ENCODE results near the gene ARHGAP25.

ARHGAP25 gene

DNA sequence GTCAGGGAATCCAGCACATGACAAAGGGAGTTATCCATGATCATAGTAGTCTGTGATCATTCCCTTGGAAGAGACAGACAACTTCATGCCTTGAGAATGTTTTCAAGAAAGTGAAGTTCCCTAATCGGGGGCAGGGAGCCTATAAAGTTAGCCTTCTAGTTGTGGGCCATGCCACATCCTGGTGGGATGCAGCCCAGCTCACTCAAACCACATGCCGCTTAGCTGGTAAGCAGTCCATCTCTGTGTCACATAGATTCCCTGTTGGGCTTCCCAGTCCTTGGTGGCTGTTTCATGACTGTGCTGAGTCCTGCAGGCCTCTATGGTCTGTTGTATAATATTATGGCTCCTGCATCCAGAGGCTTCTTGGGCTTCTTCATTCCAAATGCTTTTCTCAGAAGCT lies 11.4 kb upstream of the ARHGAP25 start:
- Histone ChIP-seq H3K36me3 (ENCODE audit: insufficient read depth, low read length) (no peaks in the 10 kb centered on the region), H3K4me3 (no peak overlapping the region), H3K9ac (ENCODE audit: insufficient read length) (no peak overlapping the region), H3K27ac (no peak overlapping the region), H3K9me3 (ENCODE audit: low read depth, low read length) (no peaks in the 10 kb centered on the region)
- TF ChIP-seq EZH2 (IDR thresholded peaks at IDR 0.05) (no peak), POLR2AphosphoS5 (IDR thresholded peaks at IDR 0.05; ENCODE audit: borderline replicate concordance, low read depth, low read length) (no peak)
- no peak for DNase-seq (ENCODE audit: low read depth, low spot score)

DNA sequence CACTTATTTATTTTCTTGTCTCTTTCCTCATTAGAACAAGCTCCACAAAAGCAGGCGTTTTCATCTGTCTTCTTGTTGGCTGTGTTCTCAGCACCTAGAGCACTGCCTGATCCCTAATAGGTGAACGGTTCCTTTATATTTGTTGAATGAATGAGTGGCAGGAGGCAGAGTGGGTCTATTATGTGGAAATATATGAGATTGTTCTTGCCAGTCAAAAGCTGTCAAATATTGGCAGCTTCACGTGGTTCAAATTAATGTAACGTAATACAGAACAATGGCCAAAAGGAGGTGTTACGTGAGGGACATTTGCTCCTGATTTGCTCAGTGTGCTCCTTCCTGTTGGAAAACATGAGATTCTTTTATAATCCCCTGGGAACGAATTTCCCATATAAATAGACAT lies 8.5 kb upstream of the ARHGAP25 start:
- no peak for DNase-seq (ENCODE audit: low read depth, low spot score)
- no peaks in the 10 kb centered on the region for H3K36me3 ChIP-seq (ENCODE audit: insufficient read depth, low read length)
- TF ChIP-seq FOXP2 (optimal IDR thresholded peaks at IDR 0.05; ENCODE audit: control extremely low read depth, extremely low read length, insufficient read depth) (no peak), EZH2 (IDR thresholded peaks at IDR 0.05) (no peak), POLR2AphosphoS5 (IDR thresholded peaks at IDR 0.05; ENCODE audit: borderline replicate concordance, low read depth, low read length) (no peak)
- H3K9ac ChIP-seq (ENCODE audit: insufficient read length): no peak overlapping the region
- H3K27ac ChIP-seq: no peak overlapping the region
- H3K4me3 ChIP-seq: no peak overlapping the region
- H3K9me3 ChIP-seq (ENCODE audit: low read depth, low read length): no peaks in the 10 kb centered on the region

GRCh38 chr2:68726608-68727367 lies 7.8 kb upstream of the ARHGAP25 start:
- Histone ChIP-seq H3K4me3 (no peak overlapping the region), H3K9ac (ENCODE audit: insufficient read length) (no peak overlapping the region), H3K9me3 (ENCODE audit: low read depth, low read length) (no peaks in the 10 kb centered on the region), H3K27ac (no peak overlapping the region), H3K36me3 (ENCODE audit: insufficient read depth, low read length) (no peaks in the 10 kb centered on the region)
- DNase-seq (ENCODE audit: low read depth, low spot score): no peak
- TF ChIP-seq POLR2AphosphoS5 (IDR thresholded peaks at IDR 0.05; ENCODE audit: borderline replicate concordance, low read depth, low read length) (no peak), FOXP2 (optimal IDR thresholded peaks at IDR 0.05; ENCODE audit: control extremely low read depth, extremely low read length, insufficient read depth) (no peak), EZH2 (IDR thresholded peaks at IDR 0.05) (no peak)

GRCh38 chr2:68727683-68728375 lies 6.8 kb upstream of the ARHGAP25 start:
- no peak overlapping the region for H3K27ac ChIP-seq
- H3K4me3 ChIP-seq: no peak overlapping the region
- no peak for TF ChIP-seq FOXP2 (optimal IDR thresholded peaks at IDR 0.05; ENCODE audit: control extremely low read depth, extremely low read length, insufficient read depth)
- no peak for TF ChIP-seq EZH2 (IDR thresholded peaks at IDR 0.05)
- TF ChIP-seq POLR2AphosphoS5 (IDR thresholded peaks at IDR 0.05; ENCODE audit: borderline replicate concordance, low read depth, low read length): no peak
- no peak for DNase-seq (ENCODE audit: low read depth, low spot score)
- no peak overlapping the region for H3K9ac ChIP-seq (ENCODE audit: insufficient read length)
- no peaks in the 10 kb centered on the region for H3K9me3 ChIP-seq (ENCODE audit: low read depth, low read length)
- no peaks in the 10 kb centered on the region for H3K36me3 ChIP-seq (ENCODE audit: insufficient read depth, low read length)

DNA sequence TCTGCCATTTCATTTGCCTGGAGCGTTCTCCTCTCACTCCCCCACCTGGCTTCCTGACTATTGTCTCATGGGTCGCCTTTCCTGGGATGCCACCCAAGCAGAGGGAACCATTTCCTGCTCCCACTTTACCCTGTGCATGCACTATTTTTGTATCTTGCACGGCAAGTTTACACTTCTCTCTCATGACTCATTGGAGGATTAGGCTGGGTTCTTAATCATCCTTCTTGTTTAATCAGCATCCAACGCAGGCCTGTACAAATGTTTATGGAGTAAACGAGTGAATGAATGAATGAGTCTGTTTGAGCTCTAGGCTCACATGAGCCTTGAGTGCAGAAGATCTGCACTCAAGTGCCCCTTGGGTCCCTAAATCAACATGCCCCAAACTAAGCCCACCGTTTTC lies 3.8 kb upstream of the ARHGAP25 start:
- TF ChIP-seq FOXP2 (optimal IDR thresholded peaks at IDR 0.05; ENCODE audit: control extremely low read depth, extremely low read length, insufficient read depth): no peak
- no peak for TF ChIP-seq EZH2 (IDR thresholded peaks at IDR 0.05)
- no peak for TF ChIP-seq POLR2AphosphoS5 (IDR thresholded peaks at IDR 0.05; ENCODE audit: borderline replicate concordance, low read depth, low read length)
- H3K27ac ChIP-seq: no peak overlapping the region
- H3K36me3 ChIP-seq (ENCODE audit: insufficient read depth, low read length): no peaks in the 10 kb centered on the region
- H3K9ac ChIP-seq (ENCODE audit: insufficient read length): no peak overlapping the region
- no peak for DNase-seq (ENCODE audit: low read depth, low spot score)
- H3K4me3 ChIP-seq: no peak overlapping the region
- no peaks in the 10 kb centered on the region for H3K9me3 ChIP-seq (ENCODE audit: low read depth, low read length)

DNA sequence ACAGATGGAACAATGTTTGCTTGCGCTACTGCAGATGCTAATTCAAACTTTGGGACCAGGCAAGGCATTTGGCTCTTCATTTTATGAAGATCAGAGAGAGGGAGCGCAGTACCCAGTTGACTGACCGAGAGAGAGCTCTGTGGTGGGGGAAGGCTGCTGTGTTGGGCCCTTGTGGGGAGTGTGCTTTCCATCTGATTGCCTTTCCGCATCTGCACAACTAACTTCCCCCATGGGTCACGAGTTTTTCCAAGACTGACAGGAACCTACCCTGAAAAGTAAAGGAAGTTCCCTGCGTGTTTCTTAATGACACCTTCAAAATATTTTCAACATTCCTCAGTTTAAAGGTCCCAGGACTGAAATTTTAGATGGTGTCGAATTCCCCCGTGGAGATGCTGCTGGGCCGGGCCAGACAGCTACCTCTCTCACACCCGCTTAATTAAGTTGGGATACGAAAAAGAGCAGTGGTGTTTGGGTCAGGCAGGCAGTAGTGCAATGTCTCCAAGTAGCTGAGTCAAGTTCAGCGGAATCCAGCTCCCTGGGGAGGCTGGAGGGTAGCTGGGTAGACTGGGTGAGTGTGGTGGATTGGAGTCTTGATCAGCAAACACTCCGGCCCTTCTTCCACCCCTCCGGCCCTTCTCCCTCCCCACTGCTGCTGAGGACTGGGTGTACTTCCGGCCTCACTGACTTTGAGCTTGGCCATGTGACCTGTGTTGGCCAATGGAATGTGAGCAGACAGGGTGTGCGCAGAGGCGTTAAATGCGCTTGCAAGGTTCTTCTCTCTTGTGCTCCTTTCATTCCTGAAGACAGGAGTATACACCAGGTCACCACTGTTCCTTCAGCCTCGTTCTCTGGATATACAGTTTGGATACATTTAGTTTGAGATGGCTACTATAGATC lies 2.3 kb upstream of the ARHGAP25 start:
- Histone ChIP-seq H3K4me3 (no peak overlapping the region), H3K36me3 (ENCODE audit: insufficient read depth, low read length) (no peaks in the 10 kb centered on the region), H3K9ac (ENCODE audit: insufficient read length) (no peak overlapping the region), H3K27ac (no peak overlapping the region), H3K9me3 (ENCODE audit: low read depth, low read length) (no peaks in the 10 kb centered on the region)
- TF ChIP-seq POLR2AphosphoS5 (IDR thresholded peaks at IDR 0.05; ENCODE audit: borderline replicate concordance, low read depth, low read length) (no peak), FOXP2 (optimal IDR thresholded peaks at IDR 0.05; ENCODE audit: control extremely low read depth, extremely low read length, insufficient read depth) (no peak), EZH2 (IDR thresholded peaks at IDR 0.05) (no peak)
- no peak for DNase-seq (ENCODE audit: low read depth, low spot score)

- no peak overlapping the region for H3K27ac ChIP-seq
- TF ChIP-seq EZH2 (IDR thresholded peaks at IDR 0.05): no peak
- no peak for TF ChIP-seq FOXP2 (optimal IDR thresholded peaks at IDR 0.05; ENCODE audit: control extremely low read depth, extremely low read length, insufficient read depth)
- TF ChIP-seq POLR2AphosphoS5 (IDR thresholded peaks at IDR 0.05; ENCODE audit: borderline replicate concordance, low read depth, low read length): no peak
- H3K4me3 ChIP-seq: no peak overlapping the region
- H3K9ac ChIP-seq (ENCODE audit: insufficient read length): no peak overlapping the region
- no peaks in the 10 kb centered on the region for H3K9me3 ChIP-seq (ENCODE audit: low read depth, low read length)
- no peaks in the 10 kb centered on the region for H3K36me3 ChIP-seq (ENCODE audit: insufficient read depth, low read length)
- DNase-seq (ENCODE audit: low read depth, low spot score): no peak
These were observed 1.2 kb upstream of the ARHGAP25 start for GRCh38 chr2:68733365-68733764.

DNA sequence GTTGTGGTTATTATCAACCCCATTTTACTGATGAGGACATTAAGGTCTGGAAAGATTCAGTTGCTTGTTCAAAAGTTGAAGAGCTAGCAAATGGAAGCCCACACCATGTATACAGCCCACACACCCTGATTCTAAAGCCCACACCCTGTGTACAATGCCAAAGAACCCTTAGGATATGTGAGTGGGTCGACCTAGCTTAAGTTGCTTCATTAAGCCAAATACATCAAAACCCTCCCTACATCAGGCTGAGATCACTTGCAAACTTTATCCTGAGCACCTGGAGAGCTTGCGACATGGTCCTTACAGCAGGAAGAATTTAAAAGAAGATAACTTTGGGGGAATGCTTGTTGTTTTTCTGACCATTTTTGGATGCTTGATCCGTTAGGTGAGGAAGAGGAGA lies 435 bp upstream of the ARHGAP25 start:
- Histone ChIP-seq H3K9me3 (ENCODE audit: low read depth, low read length) (no peaks in the 10 kb centered on the region), H3K4me3 (no peak overlapping the region), H3K36me3 (ENCODE audit: insufficient read depth, low read length) (no peaks in the 10 kb centered on the region), H3K27ac (no peak overlapping the region), H3K9ac (ENCODE audit: insufficient read length) (no peak overlapping the region)
- DNase-seq (ENCODE audit: low read depth, low spot score): no peak
- TF ChIP-seq EZH2 (IDR thresholded peaks at IDR 0.05) (no peak), POLR2AphosphoS5 (IDR thresholded peaks at IDR 0.05; ENCODE audit: borderline replicate concordance, low read depth, low read length) (no peak)

Measured in SK-N-MC (cell line).